Astrocyte of the spinal cord (primary cell): ENCODE data around the gene YPEL1.

Source experiments
- DNase-seq: peaks from one replicate; pipeline ENCODE4 v3.0.0; 2011; ENCODE audit warnings: low read depth, low spot score
- H3K4me3 ChIP-seq: 2 replicates; pipeline ENCODE4 v1.5.1; 2011; ENCODE audit warnings: low read depth, mild to moderate bottlenecking, low read length, moderate library complexity
- CTCF ChIP-seq: IDR thresholded peaks from 2 replicates; pipeline ENCODE4 v1.5.1; 2012; ENCODE audit warnings: low read depth, mild to moderate bottlenecking, low read length, inconsistent platforms
- in situ Hi-C: cut with HindIII; loops from 2 replicates; pipeline ENCODE4 v1.10.0; 2017; ENCODE audit warnings: low sequenced_read_pairs

YPEL1 gene

DNA sequence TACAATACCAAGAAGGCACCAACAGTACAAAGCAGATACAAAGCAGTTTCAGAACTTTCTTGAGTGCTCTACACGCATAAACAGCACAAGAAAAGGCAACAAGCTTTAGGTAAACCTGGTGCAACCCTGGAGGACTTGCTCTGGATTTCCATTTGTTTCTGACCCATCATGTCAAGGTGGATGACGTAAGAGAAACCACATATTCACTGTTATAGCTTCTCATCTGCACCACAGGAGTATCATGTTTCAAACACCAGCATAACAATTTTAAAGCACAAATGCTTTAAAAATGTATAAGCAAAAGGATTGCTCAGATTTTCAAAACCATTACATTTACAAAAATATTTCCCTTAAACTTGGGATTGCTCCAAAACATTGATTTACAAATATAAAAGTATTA lies 25.0 kb upstream of the YPEL1 start:
- no peak for TF ChIP-seq CTCF
- peak; percentile 90 for DNase-seq
- in situ Hi-C loops: no loop called here
- H3K4me3 ChIP-seq: no peak overlapping the region

DNA sequence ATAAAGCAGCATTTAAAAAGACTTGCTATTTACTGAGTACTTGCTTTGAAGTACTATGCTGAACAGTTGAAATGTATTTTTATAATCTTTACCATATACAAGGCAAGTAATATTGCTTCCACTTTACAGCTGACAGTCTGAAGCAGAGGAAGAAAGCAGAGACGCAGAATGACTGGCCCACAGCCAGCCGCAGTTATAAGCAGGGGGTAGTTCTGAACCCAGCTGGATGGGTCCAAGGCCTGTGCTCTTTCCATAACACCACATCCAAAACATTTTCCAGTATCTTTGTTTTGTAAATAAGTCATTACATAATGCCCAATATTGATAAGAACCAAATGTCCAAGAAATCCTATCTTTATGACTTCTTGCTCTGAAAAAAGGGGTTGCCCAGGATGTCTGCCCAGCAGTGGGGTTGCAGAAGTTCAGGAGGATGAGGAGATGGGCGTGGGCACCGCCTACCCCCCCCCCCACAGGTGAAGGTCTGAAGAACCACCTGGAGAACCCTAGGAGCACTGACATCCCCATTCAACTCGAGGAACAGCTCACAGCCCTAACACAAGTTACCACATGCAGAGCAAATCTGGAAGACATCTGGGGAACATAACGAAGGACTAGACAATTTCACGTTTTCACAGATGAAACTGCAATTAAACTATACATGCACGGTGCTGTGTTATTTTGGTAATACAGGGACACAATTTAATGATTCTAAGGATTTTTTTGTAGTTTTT lies 24.2 kb upstream of the YPEL1 start:
- no peak overlapping the region for H3K4me3 ChIP-seq
- no peak for DNase-seq
- no peak for TF ChIP-seq CTCF
- in situ Hi-C loops: no loop called here

DNA sequence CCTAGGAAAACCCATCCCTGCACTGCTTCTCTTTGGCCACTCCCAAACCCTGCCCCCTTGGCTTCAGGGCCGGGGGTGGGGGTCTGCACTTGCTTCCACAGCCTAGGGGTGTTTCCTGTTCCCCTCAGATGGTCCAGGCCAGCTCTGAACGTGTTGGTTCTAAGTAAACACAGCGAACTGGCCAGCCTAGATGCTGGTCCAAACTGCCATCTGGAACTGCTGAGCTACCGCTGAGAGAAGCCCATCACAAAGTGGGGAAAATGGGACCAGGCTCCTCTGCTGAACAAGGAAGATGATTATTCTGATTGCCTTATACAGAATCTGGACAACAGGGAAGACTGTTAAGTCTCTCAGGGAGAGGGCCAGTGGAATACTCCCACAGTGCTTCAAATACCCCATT lies 23.5 kb upstream of the YPEL1 start:
- in situ Hi-C loops: no loop called here
- H3K4me3 ChIP-seq: no peak overlapping the region
- DNase-seq: no peak
- TF ChIP-seq CTCF: no peak

DNA sequence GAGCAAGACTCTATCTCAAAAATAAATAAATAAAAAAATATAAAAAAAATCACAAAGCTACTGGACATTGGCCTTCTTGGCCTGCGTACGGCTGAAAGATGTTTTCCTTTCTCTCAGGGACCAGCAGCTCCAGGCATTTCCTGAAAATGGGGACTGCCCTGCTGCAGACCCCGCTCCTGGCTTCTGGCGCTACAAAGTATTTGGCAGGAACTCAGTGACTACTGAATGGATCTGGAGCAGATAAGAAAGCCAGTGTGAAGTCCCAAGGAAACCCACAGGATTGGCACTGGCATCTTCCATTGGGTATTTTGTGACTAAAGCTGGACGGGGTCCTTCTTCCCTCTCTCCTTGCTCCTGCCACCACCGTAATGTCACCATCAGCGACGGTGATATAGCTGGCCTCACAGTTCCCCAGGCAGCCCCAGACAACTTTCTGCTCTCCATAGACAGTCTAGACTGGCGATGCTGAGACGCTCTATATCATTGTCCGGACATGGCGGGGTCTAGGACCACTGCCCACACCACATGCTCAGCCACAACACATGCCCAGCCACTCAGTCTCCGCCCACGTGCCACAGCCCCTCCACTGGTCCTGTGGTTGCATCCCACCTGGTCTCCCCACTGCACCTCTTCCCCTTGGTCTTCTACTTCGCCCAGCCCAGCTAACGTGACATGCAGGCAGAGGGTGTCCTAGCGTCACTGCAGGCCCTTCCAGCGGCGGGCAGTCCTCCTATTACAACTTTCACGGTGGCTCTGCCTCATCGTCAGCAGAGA lies 22.7 kb upstream of the YPEL1 start:
- no peak overlapping the region for H3K4me3 ChIP-seq
- no peak for TF ChIP-seq CTCF
- in situ Hi-C loops: no loop called here
- DNase-seq: no peak

DNA sequence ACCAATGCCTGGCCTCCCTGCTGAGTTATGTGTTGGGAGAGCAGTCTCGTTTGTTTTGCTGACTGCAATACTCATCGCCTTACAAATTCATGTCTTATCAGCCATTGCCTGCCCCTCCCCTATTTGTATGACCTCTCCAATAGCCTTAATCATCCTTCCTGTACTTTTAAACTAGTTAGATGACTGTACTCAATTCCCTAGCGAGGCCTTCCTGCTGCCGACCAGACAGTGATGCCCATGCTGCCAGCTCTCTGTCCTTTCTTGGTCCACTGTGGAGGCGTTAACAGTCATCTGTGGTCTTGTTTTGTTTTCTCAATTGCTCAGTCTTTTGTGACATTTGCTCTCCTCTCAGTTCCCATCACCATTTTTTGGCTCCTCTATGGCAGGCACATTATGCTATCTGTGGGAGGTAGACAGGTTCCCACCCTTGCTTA lies 20.3 kb upstream of the YPEL1 start:
- H3K4me3 ChIP-seq: no peak overlapping the region
- DNase-seq: peak; percentile 74
- in situ Hi-C loops: no loop called here
- TF ChIP-seq CTCF: no peak

GRCh38 chr22:21754523-21754922 lies 18.9 kb upstream of the YPEL1 start:
- in situ Hi-C loops: no loop called here
- H3K4me3 ChIP-seq: no peak overlapping the region

More at GRCh38 chr22:21754523-21754922, 18.9 kb upstream of the YPEL1 start:
- DNase-seq: no peak
- no peak for TF ChIP-seq CTCF
